Measurements from ENCODE around the gene DDX5.

DDX5 gene

GRCh38 chr17:64506201-64506575, at the start of gene DDX5:
Gene DDX5, minus strand, starts transcription at chr17:64506289. Its CDS starts 170 bp downstream, at chr17:64506119.
- no peaks in the 10 kb centered on the region for H3K9me3 ChIP-seq
- H4K20me1 ChIP-seq: peaks cover 86% of the 10 kb centered on the region
- H3K4me2 ChIP-seq: peak within 1 kb of the TSS; percentile 86
- peak within 1 kb of the TSS; percentile 89 for H3K4me3 ChIP-seq
- H3K4me1 ChIP-seq: peaks cover 51% of the 10 kb centered on the region
- H3K36me3 ChIP-seq: peaks cover 65% of the 10 kb centered on the region
- peak within 1 kb of the TSS; percentile 100 for H3K27ac ChIP-seq
- H3K27me3 ChIP-seq: no peaks in the 10 kb centered on the region
- TF ChIP-seq Cebpa-rat (IDR thresholded peaks at IDR 0.05): no peak
- peak within 1 kb of the TSS; percentile 100 for H3K9ac ChIP-seq

- H3K4me1 ChIP-seq: no peaks in the 10 kb centered on the region
- H3K4me2 ChIP-seq: no peak overlapping the region
- H3K4me3 ChIP-seq: no peak overlapping the region
- H3K27me3 ChIP-seq: no peaks in the 10 kb centered on the region
- H3K9me3 ChIP-seq: no peaks in the 10 kb centered on the region
- TF ChIP-seq Cebpa-rat (IDR thresholded peaks at IDR 0.05): no peak
- peaks cover 79% of the 10 kb centered on the region for H3K36me3 ChIP-seq
- no peaks in the 10 kb centered on the region for H4K20me1 ChIP-seq
- no peak overlapping the region for H3K9ac ChIP-seq
- no peak overlapping the region for H3K27ac ChIP-seq
Measured at GRCh38 chr17:64555281-64555680, 49.2 kb upstream of the DDX5 start.

- Histone ChIP-seq H3K9ac (no peak overlapping the region), H3K9me3 (no peaks in the 10 kb centered on the region), H3K4me1 (no peaks in the 10 kb centered on the region), H3K27ac (no peak overlapping the region), H3K4me2 (no peak overlapping the region), H3K27me3 (no peaks in the 10 kb centered on the region), H3K36me3 (peaks cover 77% of the 10 kb centered on the region), H3K4me3 (no peak overlapping the region), H4K20me1 (no peaks in the 10 kb centered on the region)
- TF ChIP-seq Cebpa-rat (IDR thresholded peaks at IDR 0.05): no peak
Measured at GRCh38 chr17:64554028-64554637, 48.0 kb upstream of the DDX5 start.

- Histone ChIP-seq H3K27me3 (no peaks in the 10 kb centered on the region), H3K4me2 (no peak overlapping the region), H3K9me3 (no peaks in the 10 kb centered on the region), H3K36me3 (peaks cover 88% of the 10 kb centered on the region), H4K20me1 (no peaks in the 10 kb centered on the region), H3K4me1 (no peaks in the 10 kb centered on the region), H3K9ac (no peak overlapping the region), H3K27ac (no peak overlapping the region), H3K4me3 (no peak overlapping the region)
- no peak for TF ChIP-seq Cebpa-rat (IDR thresholded peaks at IDR 0.05)
Measured at GRCh38 chr17:64551461-64551860, 45.4 kb upstream of the DDX5 start.

GRCh38 chr17:64547319-64547718, 41.2 kb upstream of the DDX5 start:
- Histone ChIP-seq H3K27ac (no peak overlapping the region), H3K4me3 (no peak overlapping the region), H3K4me1 (no peaks in the 10 kb centered on the region), H3K9me3 (no peaks in the 10 kb centered on the region), H4K20me1 (no peaks in the 10 kb centered on the region), H3K36me3 (peaks cover 86% of the 10 kb centered on the region), H3K9ac (no peak overlapping the region), H3K4me2 (no peak overlapping the region), H3K27me3 (no peaks in the 10 kb centered on the region)
- TF ChIP-seq Cebpa-rat (IDR thresholded peaks at IDR 0.05): no peak

GRCh38 chr17:64546716-64547115, 40.6 kb upstream of the DDX5 start:
- no peak for TF ChIP-seq Cebpa-rat (IDR thresholded peaks at IDR 0.05)
- Histone ChIP-seq H3K9me3 (no peaks in the 10 kb centered on the region), H3K27ac (no peak overlapping the region), H3K9ac (no peak overlapping the region), H4K20me1 (0 out of 2 replicates have a peak, but pooled peaks cover 4% of the 10 kb centered on the region), H3K4me3 (no peak overlapping the region), H3K36me3 (peaks cover 88% of the 10 kb centered on the region), H3K4me1 (no peaks in the 10 kb centered on the region), H3K27me3 (no peaks in the 10 kb centered on the region), H3K4me2 (no peak overlapping the region)

GRCh38 chr17:64544742-64545141, 38.7 kb upstream of the DDX5 start:
- Histone ChIP-seq H3K4me2 (no peak overlapping the region), H3K27me3 (no peaks in the 10 kb centered on the region), H3K9ac (no peak overlapping the region), H3K4me1 (no peaks in the 10 kb centered on the region), H4K20me1 (0 out of 2 replicates have a peak, but pooled peaks cover 9% of the 10 kb centered on the region), H3K36me3 (peaks cover 86% of the 10 kb centered on the region), H3K27ac (no peak overlapping the region), H3K4me3 (no peak overlapping the region), H3K9me3 (no peaks in the 10 kb centered on the region)
- no peak for TF ChIP-seq Cebpa-rat (IDR thresholded peaks at IDR 0.05)

GRCh38 chr17:64540118-64540776, 34.2 kb upstream of the DDX5 start:
- Histone ChIP-seq H3K27me3 (no peaks in the 10 kb centered on the region), H3K36me3 (peaks cover 84% of the 10 kb centered on the region)

GRCh38 chr17:64538508-64539130, 32.5 kb upstream of the DDX5 start:
- H4K20me1 ChIP-seq: peaks cover 17% of the 10 kb centered on the region; the same call in 1 of the 2 replicates
- no peaks in the 10 kb centered on the region for H3K4me1 ChIP-seq
- H3K9me3 ChIP-seq: no peaks in the 10 kb centered on the region
- no peak overlapping the region for H3K27ac ChIP-seq
- H3K27me3 ChIP-seq: no peaks in the 10 kb centered on the region
- no peak overlapping the region for H3K9ac ChIP-seq
- no peak for TF ChIP-seq Cebpa-rat (IDR thresholded peaks at IDR 0.05)
- no peak overlapping the region for H3K4me2 ChIP-seq
- H3K4me3 ChIP-seq: no peak overlapping the region
- H3K36me3 ChIP-seq: peaks cover 86% of the 10 kb centered on the region

More at GRCh38 chr17:64540118-64540776, 34.2 kb upstream of the DDX5 start:
- TF ChIP-seq Cebpa-rat (IDR thresholded peaks at IDR 0.05): no peak
- Histone ChIP-seq H3K9ac (no peak overlapping the region), H3K4me1 (no peaks in the 10 kb centered on the region), H3K27ac (no peak overlapping the region), H3K4me2 (no peak overlapping the region), H4K20me1 (peaks cover 17% of the 10 kb centered on the region; the same call in 1 of the 2 replicates), H3K4me3 (no peak overlapping the region), H3K9me3 (no peaks in the 10 kb centered on the region)

- peaks cover 91% of the 10 kb centered on the region for H3K36me3 ChIP-seq
- H3K27ac ChIP-seq: no peak overlapping the region
- H3K9ac ChIP-seq: no peak overlapping the region
- H3K4me2 ChIP-seq: no peak overlapping the region
- peaks cover 17% of the 10 kb centered on the region; the same call in 1 of the 2 replicates for H4K20me1 ChIP-seq
- H3K4me3 ChIP-seq: no peak overlapping the region
- H3K9me3 ChIP-seq: no peaks in the 10 kb centered on the region
- H3K27me3 ChIP-seq: no peaks in the 10 kb centered on the region
- no peaks in the 10 kb centered on the region for H3K4me1 ChIP-seq
- TF ChIP-seq Cebpa-rat (IDR thresholded peaks at IDR 0.05): no peak
Measured at GRCh38 chr17:64537488-64537887, 31.4 kb upstream of the DDX5 start.
